Common myeloid progenitor, CD34-positive (primary cell): ENCODE measurements around the gene PYY.
"Not testable (repeated sequence)": the region's sequence is repeated elsewhere in the genome, so short reads cannot be mapped to it uniquely, and the experiment has no call there.

ENCODE experiments used
- CTCF ChIA-PET: fragments of 350-600 bp; sonication (Branson Sonifier 250); formaldehyde crosslinking; loops from one replicate; lab custom pipeline; 2021; ENCODE audit warnings: antibody characterized with exemption; lab: Charles Lee
- POLR2A ChIA-PET: fragments of 350-600 bp; sonication (Branson Sonifier 250); formaldehyde crosslinking; loops from one replicate; lab custom pipeline; 2021; ENCODE audit warnings: antibody characterized with exemption; lab: Charles Lee
- DNase-seq, 3 donors: peaks; one replicate each; pipeline versions ENCODE4 v3.0.0 to v3.0.0-alpha.2; 2013
- H3K27ac ChIP-seq, 2 experiments: 1 replicate in 1 of 2; 2 replicates in 1 of 2; pipeline ENCODE4 v1.7.0; 2013; ENCODE audit warnings: inconsistent platforms in 2 of 2, low read length in 2 of 2, mild to moderate bottlenecking in 2 of 2, low read depth in 1 of 2, moderate library complexity in 1 of 2; ENCODE audit not compliant: severe bottlenecking in 2 of 2, insufficient read depth in 1 of 2, poor library complexity in 1 of 2
- H3K27me3 ChIP-seq, 5 experiments: replicated peaks in 2 of 5; 1 replicate in 3 of 5; 2 replicates in 2 of 5; pipeline versions ENCODE4 v1.6.1 to v1.7.0; 2013; ENCODE audit warnings: low read length in 4 of 5, mild to moderate bottlenecking in 2 of 5, moderate library complexity in 2 of 5, inconsistent platforms in 1 of 5; ENCODE audit not compliant: insufficient read depth in 5 of 5, control insufficient read depth in 4 of 5
- H3K36me3 ChIP-seq, 4 experiments: 1 replicate in 2 of 4; 2 replicates in 2 of 4; pipeline versions ENCODE4 v1.6.1 to v1.7.0; 2013; ENCODE audit warnings: low read length in 3 of 4, control low read depth in 1 of 4, mild to moderate bottlenecking in 1 of 4; ENCODE audit not compliant: control insufficient read depth in 4 of 4, insufficient read depth in 4 of 4
- H3K4me1 ChIP-seq, 4 experiments: 1 replicate in 3 of 4; 2 replicates in 1 of 4; pipeline versions ENCODE4 v1.6.1 to v1.7.1; 2013; ENCODE audit warnings: low read length in 3 of 4, mild to moderate bottlenecking in 3 of 4, control low read depth in 1 of 4, inconsistent platforms in 1 of 4, moderate library complexity in 1 of 4; ENCODE audit not compliant: control insufficient read depth in 4 of 4, insufficient read depth in 4 of 4; ENCODE audit errors: control extremely low read depth in 1 of 4
- H3K4me3 ChIP-seq, 7 experiments: 1 replicate in 4 of 7; 2 replicates in 3 of 7; pipeline versions ENCODE4 v1.5.1 to v1.7.0; 2013; ENCODE audit warnings: mild to moderate bottlenecking in 7 of 7, low read length in 6 of 7, moderate library complexity in 6 of 7, inconsistent platforms in 2 of 7, low read depth in 2 of 7, control low read depth in 1 of 7; ENCODE audit not compliant: insufficient read depth in 4 of 7, control insufficient read depth in 1 of 7; ENCODE audit errors: extremely low read depth in 1 of 7
- H3K9me3 ChIP-seq, 5 experiments: 1 replicate in 4 of 5; 2 replicates in 1 of 5; pipeline versions ENCODE4 v1.6.1 to v1.7.1; 2013; ENCODE audit warnings: low read length in 4 of 5, mild to moderate bottlenecking in 2 of 5, inconsistent platforms in 1 of 5, low read depth in 1 of 5, moderate library complexity in 1 of 5; ENCODE audit not compliant: control insufficient read depth in 4 of 5, insufficient read depth in 2 of 5; ENCODE audit errors: control extremely low read depth in 1 of 5
- WGBS: methylation state at CpG from one replicate; pipeline ENCODE4 v1.1.5; 2013; ENCODE audit not compliant: insufficient coverage; 5-methylcytosine and 5-hydroxymethylcytosine counted together

PYY gene

GRCh38 chr17:43961292-43961691 lies 7.6 kb upstream of the PYY start:
- CTCF ChIA-PET: interaction anchor here (0.8 to 1.6 kb wide), 4 partner anchors 15 to 43 kb away, joined by 3 to 4 read pairs (median 4); partner anchors contain the start of gene NAGS
- H3K9me3 ChIP-seq, H3K27ac ChIP-seq, H3K36me3 ChIP-seq, H3K4me1 ChIP-seq, DNase-seq, H3K27me3 ChIP-seq, H3K4me3 ChIP-seq: not testable (repeated sequence)
- POLR2A ChIA-PET: interaction anchor here (0.6 kb wide), 1 partner anchor 1178 kb away, joined by 4 read pairs; no protein-coding TSS in a partner anchor
- 98% methylated on average over 6 of the region's 6 CpGs for WGBS

DNA sequence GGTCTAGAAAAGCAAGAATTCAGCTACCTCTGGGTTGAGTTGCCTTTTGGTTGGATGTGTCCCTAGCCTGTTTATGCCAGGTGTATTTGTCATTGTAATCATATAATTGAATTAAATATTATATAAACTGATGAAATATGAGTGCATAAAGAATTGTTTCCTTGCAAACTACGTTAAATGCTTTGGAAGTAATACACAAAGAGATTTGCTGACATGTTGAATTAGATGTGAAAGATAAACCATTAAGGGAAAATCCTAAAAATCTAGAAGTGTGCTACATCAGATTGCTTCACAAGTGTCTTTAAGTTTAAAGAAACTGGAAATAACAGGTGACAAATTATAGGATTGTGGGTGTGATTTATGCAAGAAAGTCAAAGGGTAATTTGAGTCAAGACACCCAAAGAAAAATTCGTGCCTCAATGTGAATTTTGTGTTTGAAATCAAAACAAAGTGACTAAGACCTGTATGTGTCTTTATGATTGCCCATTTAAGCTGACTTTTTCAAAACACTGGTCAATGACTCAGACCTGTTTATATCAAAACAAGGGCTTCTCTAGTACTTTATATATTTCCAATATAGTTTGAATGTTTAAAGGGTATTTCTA lies 5.1 kb upstream of the PYY start:
- ChIA-PET POLR2A (no interaction called here), CTCF (interaction anchor here (0.8 to 2.6 kb wide), 4 partner anchors 10 to 24 kb away, joined by 3 to 11 read pairs (median 4); no protein-coding TSS in a partner anchor)
- Histone ChIP-seq H3K4me1 (no peaks in the 10 kb centered on the region), H3K9me3 (no peaks in the 10 kb centered on the region), H3K27ac (no peak overlapping the region), H3K27me3 (peaks cover 0 to 14% (median 10%) of the 10 kb centered on the region in 5 experiments), H3K36me3 (no peaks in the 10 kb centered on the region), H3K4me3 (no peak overlapping the region)
- DNase-seq: no peak
- 89% methylated on average over 1 of the region's 2 CpGs for WGBS

DNA sequence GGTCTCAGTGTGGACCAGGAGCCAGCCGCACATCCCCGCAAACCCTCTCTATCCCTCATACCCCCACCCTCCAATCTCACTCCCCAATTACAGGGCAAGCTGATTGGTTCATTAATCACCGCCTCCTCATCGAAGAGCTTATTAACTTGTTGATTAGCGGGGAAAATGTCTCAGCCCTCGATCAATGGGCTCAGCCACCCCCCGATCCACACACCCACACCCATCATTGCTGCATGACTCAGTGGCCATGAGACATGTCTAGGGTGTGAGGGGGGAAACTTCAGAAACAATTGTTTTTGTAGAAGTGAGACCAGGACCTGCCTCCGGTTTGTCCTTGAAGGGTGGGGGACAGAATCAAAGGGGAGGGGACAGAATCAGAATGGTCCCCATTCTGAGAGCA lies 2.5 kb upstream of the PYY start:
- Histone ChIP-seq H3K4me1 (peaks cover 0 to 13% (median 5%) of the 10 kb centered on the region in 4 experiments), H3K27me3 (peaks cover 0 to 31% (median 20%) of the 10 kb centered on the region in 5 experiments), H3K36me3 (no peaks in the 10 kb centered on the region), H3K4me3 (no peak overlapping the region), H3K27ac (no peak overlapping the region), H3K9me3 (no peaks in the 10 kb centered on the region)
- POLR2A ChIA-PET: interaction anchor here (0.6 kb wide), 1 partner anchor 37 kb away, joined by 4 read pairs; no protein-coding TSS in a partner anchor
- DNase-seq: no peak
- CTCF ChIA-PET: no interaction called here
- WGBS: 98% methylated on average over 4 of the region's 8 CpGs

DNA sequence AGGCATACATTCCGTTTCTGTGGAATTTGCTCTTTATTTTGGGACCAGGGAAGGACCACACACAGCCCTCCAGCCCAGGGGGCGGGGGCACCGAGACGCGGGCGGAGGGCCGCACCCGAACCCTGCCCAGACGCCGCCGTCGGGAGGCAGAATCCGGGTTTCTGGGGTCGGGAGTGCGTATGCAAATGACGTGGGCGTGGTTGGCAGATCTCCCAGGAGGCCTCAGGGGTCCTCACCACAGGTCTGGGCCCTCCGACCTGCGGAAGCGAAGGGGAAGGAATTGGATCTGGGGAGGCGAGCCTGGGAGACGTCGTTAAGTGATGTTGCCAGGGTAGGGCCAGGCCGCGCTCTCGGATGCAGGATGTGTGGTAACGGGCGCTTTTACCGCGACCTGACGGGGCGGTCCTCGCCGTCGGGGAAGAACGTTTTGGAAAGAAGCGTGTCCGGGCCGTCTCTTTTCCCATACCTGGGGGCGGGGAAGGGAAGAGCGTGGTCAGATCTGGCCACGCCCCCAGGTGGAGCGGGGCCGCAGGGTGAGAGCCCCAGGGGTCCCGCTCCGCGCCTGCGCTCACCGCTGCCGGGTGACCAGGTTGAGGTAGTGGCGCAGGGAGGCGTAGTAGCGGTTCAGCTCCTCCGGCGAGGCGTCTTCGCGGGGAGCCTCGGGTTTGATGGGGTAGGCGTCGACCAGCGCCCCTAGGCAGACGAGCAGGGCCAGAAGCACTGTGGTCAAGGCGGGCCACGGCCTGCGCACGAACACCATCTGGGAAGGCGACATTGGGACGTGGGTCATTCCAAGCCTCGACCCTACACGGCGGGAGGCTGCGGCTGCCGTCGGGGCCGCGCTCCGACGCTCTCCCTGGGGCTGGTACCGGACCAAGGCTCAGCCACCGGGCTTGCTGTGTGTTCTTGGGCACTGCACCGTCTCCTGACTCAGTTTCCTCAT lies 745 bp downstream of the PYY start:
- 9% methylated on average over 65 of the region's 82 CpGs for WGBS
- H3K9me3 ChIP-seq: no peaks in the 10 kb centered on the region
- ChIA-PET POLR2A (no interaction called here), CTCF (interaction anchor here (1.7 kb wide), 1 partner anchor 9 kb away, joined by 4 read pairs; no protein-coding TSS in a partner anchor)
- H3K36me3 ChIP-seq: no peaks in the 10 kb centered on the region
- H3K4me3 ChIP-seq: peak overlapping the region in 2 of 7 experiments; percentile 25 to 40
- H3K4me1 ChIP-seq: peaks cover 0 to 26% (median 12%) of the 10 kb centered on the region in 4 experiments
- peak; percentile 57 to 86 (median 85) for DNase-seq
- no peak overlapping the region for H3K27ac ChIP-seq
- peaks cover 0 to 31% (median 25%) of the 10 kb centered on the region in 5 experiments for H3K27me3 ChIP-seq

- peaks cover 0 to 32% (median 16%) of the 10 kb centered on the region in 4 experiments for H3K4me1 ChIP-seq
- H3K9me3 ChIP-seq: no peaks in the 10 kb centered on the region
- H3K36me3 ChIP-seq: no peaks in the 10 kb centered on the region
- peaks cover 0 to 31% (median 25%) of the 10 kb centered on the region in 5 experiments for H3K27me3 ChIP-seq
- H3K27ac ChIP-seq: no peak overlapping the region
- 72% methylated on average over 15 of the region's 19 CpGs for WGBS
- H3K4me3 ChIP-seq: peak overlapping the region in 2 of 7 experiments; percentile 25 to 40
- DNase-seq: no peak
- POLR2A ChIA-PET: no interaction called here
- CTCF ChIA-PET: no interaction called here
These were observed 1.4 kb downstream of the PYY start for GRCh38 chr17:43952351-43952723.

GRCh38 chr17:43951750-43952149 lies 2.0 kb downstream of the PYY start:
- peaks cover 0 to 38% (median 16%) of the 10 kb centered on the region in 4 experiments for H3K4me1 ChIP-seq
- WGBS: 93% methylated on average over 4 of the region's 4 CpGs
- no peaks in the 10 kb centered on the region for H3K36me3 ChIP-seq
- DNase-seq: no peak
- no peak overlapping the region for H3K27ac ChIP-seq
- H3K4me3 ChIP-seq: no peak overlapping the region
- peaks cover 0 to 31% (median 25%) of the 10 kb centered on the region in 5 experiments for H3K27me3 ChIP-seq
- H3K9me3 ChIP-seq: no peaks in the 10 kb centered on the region
- ChIA-PET CTCF (no interaction called here), POLR2A (no interaction called here)
